Germinal center (tissue), 1 donor: ENCODE measurements around the gene MCF2L.

ENCODE experiments used
- DNase-seq: peaks from one replicate; pipeline ENCODE4 v3.0.0; 2012; ENCODE audit warnings: mixed read lengths, low spot score

The MCF2L gene

DNA sequence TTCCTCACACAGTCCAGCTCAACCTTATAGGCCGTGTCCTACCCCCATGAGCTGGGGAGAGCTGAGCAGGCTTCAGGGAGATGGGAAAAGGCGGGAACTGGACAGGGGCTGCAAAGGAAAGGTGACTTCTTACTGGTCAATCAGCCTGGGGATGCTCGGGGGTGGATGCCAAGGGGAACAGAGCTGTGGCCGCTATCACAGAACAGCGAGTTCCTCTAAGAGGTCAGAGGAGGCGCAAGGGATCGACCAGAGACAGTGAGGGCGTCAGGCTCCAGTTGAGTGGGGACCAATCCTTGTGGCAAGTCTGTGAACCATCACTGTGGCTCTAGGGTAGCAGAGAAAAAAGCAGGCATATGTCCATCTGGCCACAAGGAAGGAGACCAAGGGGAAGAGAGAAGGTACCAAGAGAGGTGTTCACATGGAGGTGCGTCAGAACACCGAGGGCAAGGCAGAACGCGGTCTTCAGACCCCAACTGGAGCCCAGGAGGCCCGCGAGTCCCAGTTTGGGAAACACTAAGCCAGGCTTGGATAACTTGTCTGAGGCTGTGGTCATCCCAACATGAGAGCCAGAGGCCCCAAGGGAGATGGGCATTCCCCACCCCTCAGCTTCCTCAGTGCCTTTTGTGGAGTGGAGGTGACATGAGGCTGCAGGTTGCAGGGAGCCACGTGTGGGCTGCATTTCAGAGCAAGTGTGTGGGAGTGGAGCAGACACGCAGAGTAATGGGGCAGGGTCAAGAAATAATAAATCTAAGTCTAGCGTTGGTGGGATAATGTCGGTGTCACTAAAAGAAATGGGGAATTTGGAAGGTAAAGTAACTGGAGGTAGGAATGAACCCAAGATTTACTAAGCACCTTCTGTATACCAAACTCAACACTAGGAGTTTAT, 157.5 kb downstream of the MCF2L start:
- no peak for DNase-seq

DNA sequence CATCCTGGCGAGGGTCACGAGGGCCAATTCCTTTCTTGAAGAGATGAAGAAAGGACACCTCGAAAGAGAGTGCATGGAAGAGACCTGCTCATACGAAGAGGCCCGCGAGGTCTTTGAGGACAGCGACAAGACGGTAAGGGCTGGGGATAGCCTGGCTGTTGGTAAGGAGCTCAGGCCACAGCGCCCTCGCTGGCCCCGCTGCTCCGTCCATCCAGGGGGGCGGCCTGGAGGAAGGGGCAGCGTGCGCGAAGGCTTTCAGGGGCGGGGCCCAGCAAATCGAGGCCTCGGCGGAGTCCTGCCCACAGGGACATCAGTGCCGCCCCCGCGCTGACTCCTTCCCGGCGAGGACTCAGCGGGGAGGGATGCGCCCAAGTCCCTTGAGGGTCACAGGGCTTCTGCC, 160.5 kb downstream of the MCF2L start:
- no peak for DNase-seq

DNA sequence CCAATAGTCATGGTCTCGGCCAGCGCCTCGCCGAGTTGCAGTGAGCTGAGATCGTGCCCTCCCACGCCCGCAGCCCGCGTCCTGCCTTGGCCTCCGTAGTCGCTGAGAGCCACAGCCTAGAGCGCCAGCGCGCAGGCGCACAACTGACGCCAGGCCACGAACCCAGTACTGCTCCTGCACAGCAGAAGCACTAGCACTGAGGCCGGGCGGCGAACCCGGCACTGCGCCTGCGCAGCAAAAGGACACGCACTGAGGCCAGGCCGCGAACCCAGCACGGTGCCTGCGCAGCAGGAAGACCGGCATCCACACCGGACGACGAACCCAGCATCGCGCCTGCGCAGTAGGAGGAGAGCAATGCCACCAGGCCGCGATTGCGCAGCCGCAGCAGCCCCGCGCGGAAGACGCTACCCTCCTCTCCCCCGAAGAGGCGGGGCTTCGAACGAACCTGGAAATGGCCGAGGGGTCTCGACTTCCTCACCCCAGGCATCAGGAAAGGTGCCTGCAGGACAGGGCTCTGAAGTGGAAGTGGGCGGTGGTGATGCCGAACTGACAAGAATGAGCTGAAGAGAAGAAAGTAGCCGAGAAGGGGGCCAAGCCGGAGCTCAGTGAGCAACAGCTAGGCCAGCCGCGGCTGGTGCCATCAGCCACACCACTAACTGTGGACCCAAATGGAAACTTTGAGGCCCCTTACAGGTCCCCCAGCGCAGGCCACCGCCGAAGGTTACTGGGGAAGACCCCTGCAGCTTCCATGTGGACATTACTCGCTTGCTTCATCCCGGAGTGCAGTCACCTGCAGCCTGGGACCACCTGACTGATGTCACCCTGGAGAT, 161.1 kb downstream of the MCF2L start:
- DNase-seq = no peak

DNA sequence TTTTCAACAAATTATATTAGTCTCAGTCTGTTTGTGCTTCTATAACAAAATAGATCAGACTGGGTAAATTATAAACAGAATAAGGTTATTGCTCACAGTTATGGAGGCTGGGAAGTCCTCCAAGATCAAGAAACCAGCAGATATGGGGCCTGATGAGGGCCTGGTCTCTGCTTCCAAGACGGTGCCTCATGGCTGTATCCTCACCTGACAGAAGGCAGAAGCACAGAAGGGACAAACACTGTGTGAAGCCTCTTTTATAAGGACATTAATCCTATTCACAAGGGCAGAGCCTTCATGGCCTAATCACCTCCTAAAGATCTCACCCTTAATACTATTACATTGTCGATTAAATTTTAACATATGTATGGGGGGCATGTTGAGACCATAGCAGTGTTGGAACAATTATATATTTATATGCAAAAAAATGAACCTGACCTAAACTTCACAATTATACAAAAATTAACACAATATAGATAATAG, 166.3 kb downstream of the MCF2L start:
- no peak for DNase-seq

DNA sequence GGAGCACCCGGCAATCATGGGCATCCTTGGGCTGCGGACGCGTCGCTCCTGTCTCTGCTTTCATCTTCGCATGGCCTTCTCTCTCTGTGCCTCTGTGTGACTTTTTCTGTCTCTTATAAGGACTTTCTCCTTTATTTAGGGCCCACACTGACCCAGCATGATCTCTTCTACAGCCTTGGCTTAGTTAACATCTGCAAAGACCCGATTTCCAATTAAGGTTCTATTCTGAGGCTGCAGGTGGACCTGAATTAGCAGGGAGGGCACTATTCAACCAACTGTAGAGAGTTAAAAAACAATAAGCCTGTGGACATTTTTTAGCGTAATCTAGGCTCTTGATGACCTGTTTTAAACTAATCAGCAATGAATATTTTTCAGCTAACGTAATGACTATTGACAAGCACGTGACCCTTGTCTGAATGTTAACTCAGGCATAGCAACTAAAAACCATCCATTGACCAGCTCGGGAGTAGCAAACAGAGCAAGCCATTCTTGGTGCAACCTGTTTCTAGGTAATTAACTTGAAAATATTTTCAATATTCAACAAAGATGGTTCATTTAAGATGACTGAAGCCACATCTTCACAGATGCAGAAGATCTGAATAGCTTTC, 168.8 kb downstream of the MCF2L start:
- no peak for DNase-seq

DNA sequence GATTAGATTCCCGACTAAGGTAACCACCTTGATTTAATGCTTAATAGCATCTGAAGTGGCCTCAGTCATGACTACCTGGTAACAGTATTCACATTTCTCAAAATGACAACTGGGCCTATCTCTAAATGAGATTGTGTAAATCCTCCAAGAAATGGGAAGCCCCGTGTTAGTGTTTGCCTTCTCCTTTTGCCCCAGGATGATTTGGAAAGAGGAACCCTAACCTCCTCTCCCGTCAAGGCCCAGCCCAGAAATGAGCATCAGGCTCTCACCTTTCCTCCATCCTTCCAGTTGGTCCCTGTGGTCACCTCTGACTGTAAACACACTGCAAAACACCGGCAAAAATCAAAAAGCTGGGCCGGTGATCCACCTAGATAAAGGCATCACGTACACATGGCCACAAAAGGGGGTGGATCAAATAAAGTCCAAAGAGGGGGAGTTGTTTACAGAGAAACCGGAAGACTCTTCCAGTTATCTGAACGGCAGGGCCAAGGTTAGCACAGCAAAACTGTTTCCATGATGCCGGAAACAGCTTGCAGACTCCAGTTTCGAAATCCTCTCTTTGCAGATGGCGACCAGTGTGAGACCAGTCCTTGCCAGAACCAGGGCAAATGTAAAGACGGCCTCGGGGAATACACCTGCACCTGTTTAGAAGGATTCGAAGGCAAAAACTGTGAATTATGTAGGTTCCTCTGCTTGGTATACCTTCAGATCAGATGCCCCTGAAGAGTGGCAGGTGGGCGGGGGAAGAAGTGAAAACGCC, 170.0 kb downstream of the MCF2L start:
- DNase-seq = no peak

DNA sequence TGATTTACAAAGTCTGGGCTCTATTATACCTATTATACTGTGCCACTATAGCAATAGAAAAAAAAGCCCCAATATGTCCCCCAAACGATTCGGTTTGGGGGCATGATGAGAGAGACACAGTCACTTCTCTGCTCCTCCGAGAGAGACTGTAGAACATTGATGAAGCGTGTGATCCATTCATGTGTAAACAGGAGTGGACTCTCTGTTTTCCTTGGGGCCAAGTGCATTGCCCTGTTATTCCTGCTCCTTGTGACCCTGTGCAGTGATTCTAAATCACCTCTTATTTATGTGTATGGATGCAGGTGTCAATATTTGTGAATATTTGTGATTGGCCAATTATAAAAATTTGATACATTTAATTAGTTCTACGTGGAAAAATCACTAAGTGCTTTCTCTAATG, 170.6 kb downstream of the MCF2L start:
- DNase-seq = no peak

DNA sequence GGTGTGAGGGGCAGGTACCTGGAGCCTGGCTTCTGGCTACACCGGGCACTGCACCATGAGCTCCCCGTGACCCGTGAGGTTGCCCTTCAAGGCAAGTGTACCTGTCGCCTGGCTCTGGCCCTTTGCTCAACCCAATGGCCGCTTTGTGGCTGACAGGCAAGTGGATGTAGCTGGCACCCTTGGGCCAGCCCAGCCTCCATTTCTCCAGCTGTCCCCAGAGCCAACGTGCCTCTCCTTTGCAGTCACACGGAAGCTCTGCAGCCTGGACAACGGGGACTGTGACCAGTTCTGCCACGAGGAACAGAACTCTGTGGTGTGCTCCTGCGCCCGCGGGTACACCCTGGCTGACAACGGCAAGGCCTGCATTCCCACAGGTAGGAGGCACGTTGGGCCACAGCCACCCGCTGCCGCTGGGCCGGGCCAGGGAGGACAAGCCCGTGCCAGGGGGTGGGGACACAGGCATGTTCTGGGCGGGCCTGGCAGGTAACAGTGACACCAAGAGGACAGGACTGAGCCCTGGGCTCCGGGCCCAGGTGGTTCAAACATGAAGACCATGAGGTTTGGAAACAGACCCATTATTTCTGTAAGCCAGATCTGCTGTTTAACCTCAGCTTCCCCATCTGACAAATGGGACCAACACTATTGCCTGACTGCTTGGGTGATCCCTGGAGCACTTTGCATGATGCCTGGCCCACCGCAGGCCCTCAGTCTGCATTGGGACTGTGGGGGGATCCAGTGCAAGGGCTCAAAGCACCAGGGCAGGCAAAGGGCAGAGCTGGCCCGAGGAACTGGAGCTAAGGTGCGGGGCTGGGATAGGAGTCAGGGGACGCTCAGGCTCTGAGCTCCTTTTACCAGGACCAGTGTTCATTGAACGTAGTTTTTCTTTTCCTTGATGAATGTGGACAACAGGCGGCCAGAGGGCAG, 171.9 kb downstream of the MCF2L start:
- DNase-seq = no peak

DNA sequence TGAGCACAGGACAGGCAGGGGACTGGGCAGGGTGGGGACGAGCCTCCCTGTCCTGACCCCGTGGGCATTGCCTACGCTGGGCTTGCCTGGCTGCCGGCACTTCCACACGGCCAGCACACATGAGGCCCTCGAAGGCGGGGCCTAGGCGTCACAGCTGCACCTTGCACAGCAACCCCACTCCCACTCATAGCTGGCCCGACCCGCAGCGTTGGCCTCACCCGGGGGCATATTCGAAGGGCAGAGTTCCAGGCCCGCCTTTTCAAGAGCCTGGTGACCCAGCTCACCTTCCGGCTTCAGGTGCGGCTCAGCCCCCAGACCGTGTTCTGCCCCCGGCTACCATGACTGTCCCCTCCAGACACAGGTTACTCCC, 172.6 kb downstream of the MCF2L start:
- no peak for DNase-seq

DNA sequence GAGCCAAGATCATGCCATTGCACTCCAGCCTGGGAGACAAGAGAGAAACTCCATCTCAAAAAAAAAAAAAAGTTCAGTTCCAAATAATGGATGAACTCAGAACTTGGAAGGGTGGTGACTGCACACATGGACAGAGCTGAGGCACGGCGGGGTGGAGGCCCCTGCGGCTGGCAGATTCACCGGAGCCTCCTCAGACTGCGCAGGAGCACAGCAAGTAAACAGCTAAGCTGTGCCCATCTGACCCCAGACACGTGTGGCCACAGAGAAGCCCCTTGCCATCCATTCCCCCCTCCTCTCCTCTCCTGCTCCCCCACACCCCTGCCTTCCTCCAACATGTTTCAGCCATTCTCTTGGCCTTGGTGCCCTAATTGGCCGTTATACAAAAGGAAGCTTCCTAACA, 173.9 kb downstream of the MCF2L start:
- DNase-seq = no peak

DNA sequence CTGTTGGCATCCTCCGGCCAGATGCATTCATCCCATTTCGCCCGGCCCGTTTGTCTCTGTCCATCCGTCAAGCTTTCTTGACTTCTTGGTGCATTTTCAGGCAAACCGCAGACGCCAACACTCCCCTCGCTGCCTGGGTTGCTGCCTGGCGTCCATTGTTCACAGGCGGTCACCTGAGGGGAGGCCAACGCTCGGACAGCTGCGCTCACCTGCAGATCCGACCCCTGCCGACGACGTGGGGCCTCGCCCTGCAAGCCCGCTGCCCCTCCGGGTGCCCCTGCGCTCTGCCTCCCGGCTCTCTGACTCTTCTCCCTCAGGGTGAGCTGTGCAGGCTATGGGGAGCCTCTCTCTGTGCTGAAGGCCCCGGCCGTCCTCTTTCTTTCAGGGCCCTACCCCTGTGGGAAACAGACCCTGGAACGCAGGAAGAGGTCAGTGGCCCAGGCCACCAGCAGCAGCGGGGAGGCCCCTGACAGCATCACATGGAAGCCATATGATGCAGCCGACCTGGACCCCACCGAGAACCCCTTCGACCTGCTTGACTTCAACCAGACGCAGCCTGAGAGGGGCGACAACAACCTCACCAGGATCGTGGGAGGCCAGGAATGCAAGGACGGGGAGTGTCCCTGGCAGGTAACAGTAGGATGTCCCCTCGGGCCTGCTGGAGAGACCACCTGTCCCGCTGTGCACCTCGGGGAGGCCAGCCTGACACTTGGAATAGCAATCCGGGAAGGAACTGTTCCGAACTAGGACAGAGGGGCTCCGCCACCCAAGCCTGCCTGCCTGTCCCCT, 174.6 kb downstream of the MCF2L start:
- no peak for DNase-seq

DNA sequence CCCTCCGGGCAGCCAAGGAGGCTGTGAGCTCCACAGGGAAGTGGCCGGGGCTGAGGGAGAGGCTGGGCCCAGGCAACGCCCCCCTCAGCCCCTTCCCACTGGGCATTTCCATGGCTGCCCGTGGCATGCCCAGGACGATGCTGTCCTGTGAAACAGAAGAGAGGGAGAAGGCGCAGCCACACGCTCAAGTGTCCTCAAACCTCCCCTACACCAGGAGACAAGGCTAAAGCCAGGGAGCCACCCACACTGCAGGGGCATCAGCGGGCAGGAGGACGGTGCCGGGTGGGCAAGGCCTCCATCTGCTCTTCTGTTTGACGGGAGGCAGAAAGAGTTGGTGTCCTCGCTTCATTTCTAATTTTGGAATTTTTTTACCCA, 175.2 kb downstream of the MCF2L start:
- no peak for DNase-seq

DNA sequence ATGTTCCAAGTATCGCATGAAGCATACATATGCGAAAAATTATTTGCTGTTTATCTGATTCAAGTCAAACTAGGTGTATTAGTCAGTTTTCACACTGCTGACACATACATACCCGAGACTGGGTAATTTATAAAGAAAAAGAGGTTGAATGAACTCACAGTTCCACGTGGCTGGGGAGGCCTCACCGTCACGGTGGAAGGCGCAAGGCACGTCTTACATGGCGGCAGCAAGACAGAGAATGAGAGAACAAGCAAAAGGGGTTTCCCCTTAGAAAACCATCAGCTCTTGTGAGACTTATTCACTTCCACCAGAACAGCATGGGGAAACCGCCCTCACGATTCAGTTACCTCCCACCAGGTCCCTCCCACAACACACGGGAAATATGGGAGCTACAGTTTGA, 176.5 kb downstream of the MCF2L start:
- no peak for DNase-seq

DNA sequence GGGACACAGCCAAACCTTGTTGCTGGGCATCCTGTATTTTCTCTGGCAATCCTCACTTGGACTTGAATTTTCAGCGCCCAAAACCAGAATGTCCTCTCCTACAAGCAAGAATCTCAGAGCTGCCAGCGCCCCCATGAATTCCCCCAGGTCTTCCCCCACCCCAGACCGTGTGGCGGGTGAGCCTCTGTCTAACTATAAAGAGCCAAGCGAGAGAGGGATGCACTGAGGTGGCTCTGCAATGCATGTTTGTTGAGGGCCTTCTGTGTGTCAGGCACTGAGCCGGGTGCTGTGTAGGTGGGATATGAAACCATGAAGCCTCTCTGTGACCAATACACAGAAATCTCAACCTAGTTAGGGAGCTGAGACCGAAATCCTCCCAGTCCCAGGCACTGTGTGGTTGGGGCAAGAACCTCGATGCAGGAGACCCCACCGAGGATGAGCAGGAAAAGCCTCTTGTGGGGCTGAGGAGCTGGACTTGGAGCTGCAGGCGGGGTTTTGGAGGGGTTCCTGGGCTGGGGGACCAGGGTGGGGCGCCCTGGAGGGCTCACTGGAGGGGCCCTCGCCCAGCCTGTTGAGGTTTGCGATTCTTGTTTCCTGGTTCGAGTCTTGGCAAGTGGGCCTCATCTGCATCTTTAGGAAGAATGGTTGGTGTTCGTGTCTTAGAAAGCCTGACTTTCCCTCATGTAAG, 177.0 kb downstream of the MCF2L start:
- no peak for DNase-seq

DNA sequence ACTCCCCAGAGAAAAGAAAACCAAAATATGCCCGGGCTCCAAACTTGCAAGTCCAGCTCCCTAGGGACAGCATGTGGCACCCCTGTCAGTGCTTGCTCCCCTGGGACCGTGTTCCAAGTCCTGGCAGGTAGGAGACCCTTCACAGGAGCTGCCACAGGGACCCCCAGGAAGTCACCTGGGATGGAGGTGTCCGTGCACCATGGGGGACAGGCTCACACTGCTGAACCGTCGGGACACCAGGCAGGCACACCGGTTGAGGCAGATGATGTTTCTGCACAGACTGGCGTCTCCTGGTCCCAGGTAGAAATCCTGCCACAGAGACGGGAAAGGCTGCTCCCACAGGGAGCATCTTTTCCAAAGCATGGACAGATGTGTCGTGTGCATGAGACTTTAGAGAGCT, 177.7 kb downstream of the MCF2L start:
- DNase-seq = no peak

DNA sequence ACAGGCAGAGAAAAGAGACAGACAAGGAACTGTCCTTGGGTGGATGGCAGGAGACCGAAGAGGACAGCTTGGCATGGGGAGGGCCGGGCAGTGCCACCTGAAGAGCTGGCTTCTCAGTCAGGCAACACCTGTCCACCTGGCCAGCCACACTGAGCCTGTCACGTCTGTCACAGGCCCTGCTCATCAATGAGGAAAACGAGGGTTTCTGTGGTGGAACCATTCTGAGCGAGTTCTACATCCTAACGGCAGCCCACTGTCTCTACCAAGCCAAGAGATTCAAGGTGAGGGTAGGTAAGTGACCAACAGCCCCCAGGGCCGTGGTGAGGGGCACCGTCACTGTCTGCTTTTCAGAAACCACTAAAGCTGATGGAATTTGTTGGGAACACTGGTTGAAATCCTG, 178.2 kb downstream of the MCF2L start:
- no peak for DNase-seq

DNA sequence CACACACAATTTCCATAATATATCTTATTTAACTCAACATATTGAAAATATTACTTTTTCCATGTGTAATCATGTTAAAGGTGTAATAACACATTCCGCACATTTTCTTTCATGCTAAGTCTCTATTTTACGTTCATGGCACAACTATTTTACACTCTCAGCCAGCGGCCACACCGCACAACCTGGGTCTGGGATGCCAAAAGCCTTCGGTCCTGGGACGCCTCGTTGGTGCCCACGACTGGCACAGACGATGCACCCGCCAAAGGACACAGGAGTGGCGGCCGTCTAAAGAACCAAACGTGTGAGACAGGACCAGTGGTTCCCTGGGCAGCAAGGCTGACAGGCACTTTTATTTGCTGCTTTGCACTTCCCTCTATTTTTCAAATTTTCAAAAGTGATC, 179.4 kb downstream of the MCF2L start:
- no peak for DNase-seq

DNA sequence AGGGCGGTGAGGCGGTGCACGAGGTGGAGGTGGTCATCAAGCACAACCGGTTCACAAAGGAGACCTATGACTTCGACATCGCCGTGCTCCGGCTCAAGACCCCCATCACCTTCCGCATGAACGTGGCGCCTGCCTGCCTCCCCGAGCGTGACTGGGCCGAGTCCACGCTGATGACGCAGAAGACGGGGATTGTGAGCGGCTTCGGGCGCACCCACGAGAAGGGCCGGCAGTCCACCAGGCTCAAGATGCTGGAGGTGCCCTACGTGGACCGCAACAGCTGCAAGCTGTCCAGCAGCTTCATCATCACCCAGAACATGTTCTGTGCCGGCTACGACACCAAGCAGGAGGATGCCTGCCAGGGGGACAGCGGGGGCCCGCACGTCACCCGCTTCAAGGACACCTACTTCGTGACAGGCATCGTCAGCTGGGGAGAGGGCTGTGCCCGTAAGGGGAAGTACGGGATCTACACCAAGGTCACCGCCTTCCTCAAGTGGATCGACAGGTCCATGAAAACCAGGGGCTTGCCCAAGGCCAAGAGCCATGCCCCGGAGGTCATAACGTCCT, 180.0 kb downstream of the MCF2L start:
- no peak for DNase-seq
